DOHH2 (cell line): ENCODE measurements around the gene DGKB.

Experiments
- H3F3A ChIP-seq: fragments of 200-600 bp; sonication (generic), shearing (Covaris generic); 2 replicates; pipeline ENCODE4 v1.6.0; 2016; ENCODE audit warnings: antibody characterized with exemption, mild to moderate bottlenecking; ENCODE audit not compliant: control insufficient read depth, insufficient read depth
- H3K27ac ChIP-seq: fragments of 200-600 bp; sonication (generic); 2 replicates; pipeline ENCODE4 v1.5.1; 2014; ENCODE audit warnings: low read depth, mild to moderate bottlenecking, low read length, moderate library complexity
- H3K27me3 ChIP-seq: fragments of 200-600 bp; sonication (generic); 2 replicates; pipeline ENCODE4 v1.6.1; 2014; ENCODE audit warnings: mild to moderate bottlenecking, low read length, mixed read lengths; ENCODE audit not compliant: control insufficient read depth
- H3K36me3 ChIP-seq: fragments of 200-600 bp; sonication (generic); 2 replicates; pipeline ENCODE4 v1.6.1; 2014; ENCODE audit warnings: mild to moderate bottlenecking, low read length, moderate library complexity, mixed read lengths; ENCODE audit not compliant: control insufficient read depth
- H3K4me1 ChIP-seq: fragments of 200-600 bp; sonication (generic); 2 replicates; pipeline ENCODE4 v1.6.1; 2014; ENCODE audit warnings: mild to moderate bottlenecking, low read length, mixed read lengths; ENCODE audit not compliant: control insufficient read depth
- H3K4me2 ChIP-seq: fragments of 200-600 bp; sonication (generic); 2 replicates; pipeline ENCODE4 v1.6.0; 2014; ENCODE audit warnings: mild to moderate bottlenecking, low read length, moderate library complexity
- H3K4me3 ChIP-seq: fragments of 200-600 bp; sonication (generic); 2 replicates; pipeline ENCODE4 v1.5.1; 2014; ENCODE audit warnings: mild to moderate bottlenecking, low read length, mixed read lengths
- H3K79me2 ChIP-seq: fragments of 200-600 bp; sonication (generic); 2 replicates; pipeline ENCODE4 v1.6.1; 2014; ENCODE audit warnings: mild to moderate bottlenecking, low read length, mixed read lengths; ENCODE audit not compliant: control insufficient read depth
- H3K9me2 ChIP-seq: fragments of 200-600 bp; sonication (generic); replicated peaks from 2 replicates; pipeline ENCODE4 v1.6.1; 2014; ENCODE audit warnings: mild to moderate bottlenecking, low read length, mixed read lengths; ENCODE audit not compliant: control insufficient read depth
- H3K9me3 ChIP-seq: fragments of 200-600 bp; sonication (generic); 2 replicates; pipeline ENCODE4 v1.6.1; 2014; ENCODE audit warnings: antibody characterized with exemption, low read length, mixed read lengths; ENCODE audit not compliant: control insufficient read depth, insufficient read depth
- H4K20me1 ChIP-seq: fragments of 200-600 bp; sonication (generic); 2 replicates; pipeline ENCODE4 v1.6.0; 2014; ENCODE audit warnings: low read depth, mild to moderate bottlenecking, antibody characterized with exemption, low read length, moderate library complexity; ENCODE audit not compliant: control insufficient read depth, insufficient read depth
- CTCF ChIP-seq: fragments of 200-600 bp; sonication (generic); IDR thresholded peaks from one replicate; pipeline ENCODE4 v1.5.1; 2014; ENCODE audit warnings: antibody characterized with exemption, mild to moderate bottlenecking, low read depth, low read length; ENCODE audit not compliant: poor library complexity, severe bottlenecking
- EZH2phosphoT487 ChIP-seq: fragments of 200-600 bp; sonication (generic); IDR thresholded peaks from 2 replicates; pipeline ENCODE4 v1.6.1; 2017; ENCODE audit warnings: borderline replicate concordance, mild to moderate bottlenecking, antibody characterized with exemption, low read length, moderate library complexity, mixed read lengths

DGKB gene

GRCh38 chr7:14275356-14275755 is 627.2 kb downstream of the DGKB start:
- H3K27ac ChIP-seq: no peak overlapping the region
- no peak overlapping the region for H3K4me3 ChIP-seq
- H3K9me2 ChIP-seq: no peaks in the 10 kb centered on the region
- H3K4me2 ChIP-seq: no peak overlapping the region
- no peaks in the 10 kb centered on the region for H3K27me3 ChIP-seq
- no peaks in the 10 kb centered on the region for H3F3A ChIP-seq
- no peaks in the 10 kb centered on the region for H4K20me1 ChIP-seq
- no peak for TF ChIP-seq CTCF
- TF ChIP-seq EZH2phosphoT487: no peak
- H3K4me1 ChIP-seq: no peaks in the 10 kb centered on the region
- H3K79me2 ChIP-seq: no peaks in the 10 kb centered on the region
- no peaks in the 10 kb centered on the region for H3K36me3 ChIP-seq
- no peaks in the 10 kb centered on the region for H3K9me3 ChIP-seq

DNA sequence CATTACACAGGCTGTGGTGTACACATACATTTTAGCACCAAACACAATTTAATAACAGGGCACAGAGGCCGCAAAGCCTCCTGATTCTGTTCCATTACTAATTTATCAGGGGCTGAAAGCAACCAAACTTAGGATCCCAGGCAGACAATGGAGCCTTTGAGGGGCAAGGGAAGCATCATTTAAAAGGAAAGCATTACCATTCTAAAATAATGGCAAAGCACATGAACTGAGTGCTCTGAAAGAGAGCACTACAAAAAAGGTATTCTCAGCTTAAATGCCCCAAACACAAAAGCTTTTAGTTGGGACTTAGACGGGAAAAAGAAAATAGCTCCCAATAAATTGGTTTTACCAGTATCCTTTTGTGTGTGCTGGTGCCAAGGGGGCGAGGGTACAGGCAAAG is 631.1 kb downstream of the DGKB start:
- Histone ChIP-seq H3K79me2 (no peaks in the 10 kb centered on the region), H3K4me1 (no peaks in the 10 kb centered on the region), H4K20me1 (no peaks in the 10 kb centered on the region), H3K9me3 (no peaks in the 10 kb centered on the region), H3K27me3 (no peaks in the 10 kb centered on the region), H3K36me3 (no peaks in the 10 kb centered on the region), H3K4me3 (no peak overlapping the region), H3K4me2 (no peak overlapping the region), H3K27ac (no peak overlapping the region), H3F3A (no peaks in the 10 kb centered on the region), H3K9me2 (no peaks in the 10 kb centered on the region)
- TF ChIP-seq CTCF: no peak
- TF ChIP-seq EZH2phosphoT487: no peak

GRCh38 chr7:14270099-14270498 is 632.5 kb downstream of the DGKB start:
- Histone ChIP-seq H3K36me3 (no peaks in the 10 kb centered on the region), H3K27ac (no peak overlapping the region), H3K4me3 (no peak overlapping the region), H3K4me1 (no peaks in the 10 kb centered on the region), H3F3A (no peaks in the 10 kb centered on the region), H3K4me2 (no peak overlapping the region), H4K20me1 (no peaks in the 10 kb centered on the region), H3K9me3 (no peaks in the 10 kb centered on the region), H3K9me2 (no peaks in the 10 kb centered on the region), H3K27me3 (no peaks in the 10 kb centered on the region), H3K79me2 (no peaks in the 10 kb centered on the region)
- TF ChIP-seq EZH2phosphoT487 (no peak), CTCF (no peak)

DNA sequence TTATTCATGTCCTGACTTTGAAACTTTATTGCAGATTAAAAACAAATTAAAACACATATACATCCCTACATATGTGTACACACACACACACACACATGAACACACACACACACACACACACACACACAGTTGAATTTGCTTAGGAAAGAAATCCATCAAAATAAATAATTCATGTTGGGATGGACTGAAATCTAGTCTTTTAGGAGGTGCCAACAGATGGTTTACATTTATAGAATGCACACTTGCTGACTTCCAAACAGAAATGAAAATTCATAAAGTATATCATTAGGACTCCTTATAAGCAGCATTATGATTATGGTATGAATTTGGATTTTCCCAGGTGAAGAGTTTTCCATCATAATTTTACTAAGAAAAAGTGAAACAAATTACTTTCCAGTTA is 642.5 kb downstream of the DGKB start:
- TF ChIP-seq EZH2phosphoT487 (no peak), CTCF (no peak)
- H3K4me3 ChIP-seq: no peak overlapping the region

More for the DNA sequence above, 642.5 kb downstream of the DGKB start:
- Histone ChIP-seq H3K9me3 (no peaks in the 10 kb centered on the region), H3K27me3 (no peaks in the 10 kb centered on the region), H3K9me2 (no peaks in the 10 kb centered on the region), H3K4me1 (no peaks in the 10 kb centered on the region), H3F3A (no peaks in the 10 kb centered on the region), H3K4me2 (no peak overlapping the region), H3K27ac (no peak overlapping the region), H3K79me2 (no peaks in the 10 kb centered on the region), H3K36me3 (no peaks in the 10 kb centered on the region), H4K20me1 (no peaks in the 10 kb centered on the region)
